Osteocyte (in vitro differentiated cells): ENCODE data around the gene HSPBP1. TPM values are rescaled to one million over a fixed set of nuclear protein-coding genes. Genes with fewer than 3 reads are reported as not detected.
A peak's percentile ranks its signal among the peaks of the same experiment; 100 is the strongest.
"Not testable (repeated sequence)": the region's sequence is repeated elsewhere in the genome, so short reads cannot be mapped to it uniquely, and the experiment has no call there.

Experiments used
- DNase-seq: peaks from one replicate; pipeline ENCODE4 v3.0.0; 2021; ENCODE audit warnings: mixed read lengths; ENCODE audit not compliant: unreplicated experiment; ENCODE audit errors: extremely low spot score
- H3K27ac Mint-ChIP-seq: one replicate; pipeline ENCODE4 v1.8.0; 2021; ENCODE audit warnings: mild to moderate bottlenecking, mixed read lengths; ENCODE audit not compliant: unreplicated experiment
- H3K27me3 Mint-ChIP-seq: one replicate; pipeline ENCODE4 v1.8.0; 2021; ENCODE audit warnings: mixed read lengths; ENCODE audit not compliant: unreplicated experiment
- H3K36me3 Mint-ChIP-seq: one replicate; pipeline ENCODE4 v1.8.0; 2021; ENCODE audit warnings: mixed read lengths; ENCODE audit not compliant: unreplicated experiment
- H3K4me1 Mint-ChIP-seq: one replicate; pipeline ENCODE4 v1.8.0; 2021; ENCODE audit warnings: mixed read lengths; ENCODE audit not compliant: unreplicated experiment
- H3K4me3 Mint-ChIP-seq: one replicate; pipeline ENCODE4 v1.8.0; 2021; ENCODE audit warnings: mild to moderate bottlenecking, moderate library complexity, mixed read lengths; ENCODE audit not compliant: unreplicated experiment
- H3K9me3 Mint-ChIP-seq: one replicate; pipeline ENCODE4 v1.8.0; 2021; ENCODE audit warnings: mixed read lengths; ENCODE audit not compliant: unreplicated experiment
- CTCF ChIP-seq: fragments of 200-600 bp; sonication (generic); IDR thresholded peaks from 2 replicates; pipeline ENCODE4 v1.5.0; 2021; ENCODE audit warnings: antibody characterized with exemption, mild to moderate bottlenecking, moderate library complexity
- long read RNA-seq: library from polyadenylated mRNA; unstranded; transcript quantifications from one replicate; pipeline ENCODE4 v2.0.0, GENCODE V29; 2021
- total RNA-seq: library from RNA; stranded (reverse); gene quantifications from 2 replicates; pipeline ENCODE4 v1.2.1, GENCODE V29; 2021

Gene HSPBP1
- total RNA-seq: 29.8 and 33.2 TPM in 2 replicates
- long read RNA-seq, partial matches to known transcripts: 0 of 3 reads
- long read RNA-seq, other reads (novel, unspliced or antisense): 0 of 3 reads

- no peaks in the 10 kb centered on the region for H3K9me3 Mint-ChIP-seq
- peak; percentile 98 for DNase-seq
- no peak for TF ChIP-seq CTCF
- H3K27me3 Mint-ChIP-seq: no peaks in the 10 kb centered on the region
- H3K27ac Mint-ChIP-seq: peak within 1 kb of the TSS; percentile 99
- H3K4me3 Mint-ChIP-seq: peak within 1 kb of the TSS; percentile 100
- H3K36me3 Mint-ChIP-seq: peaks cover 5% of the 10 kb centered on the region
- peaks cover 17% of the 10 kb centered on the region for H3K4me1 Mint-ChIP-seq
These were observed at the start of gene HSPBP1 for GRCh38 chr19:55279770-55280643. Gene HSPBP1 (minus strand): TSS chr19:55280110. CDS start chr19:55279608, 502 bp downstream.

- not testable (repeated sequence) for DNase-seq, H3K4me3 Mint-ChIP-seq, H3K36me3 Mint-ChIP-seq, H3K27ac Mint-ChIP-seq, H3K4me1 Mint-ChIP-seq, H3K27me3 Mint-ChIP-seq, H3K9me3 Mint-ChIP-seq
These were observed 48.9 kb upstream of the HSPBP1 start for GRCh38 chr19:55328774-55329318.

GRCh38 chr19:55325172-55325571, 45.3 kb upstream of the HSPBP1 start, which contains the start of gene TMEM150B:
Gene TMEM150B (minus strand): TSS chr19:55325341. CDS start chr19:55321036, 4,305 bp downstream.
- Mint-ChIP-seq H3K4me3 (no peak within 1 kb of the TSS), H3K27ac (no peak within 1 kb of the TSS), H3K9me3 (no peaks in the 10 kb centered on the region), H3K36me3 (no peaks in the 10 kb centered on the region), H3K27me3 (peaks cover 3% of the 10 kb centered on the region), H3K4me1 (peaks cover under 1% of the 10 kb centered on the region)
- TF ChIP-seq CTCF: no peak
- no peak for DNase-seq

- Mint-ChIP-seq H3K27me3 (peaks cover 7% of the 10 kb centered on the region), H3K27ac (no peak overlapping the region), H3K4me3 (no peak overlapping the region), H3K4me1 (peaks cover 5% of the 10 kb centered on the region), H3K9me3 (no peaks in the 10 kb centered on the region), H3K36me3 (no peaks in the 10 kb centered on the region)
- DNase-seq: no peak
- no peak for TF ChIP-seq CTCF
These were observed 44.8 kb upstream of the HSPBP1 start for GRCh38 chr19:55324662-55325061.

GRCh38 chr19:55322204-55322885, 42.4 kb upstream of the HSPBP1 start:
- no peak overlapping the region for H3K27ac Mint-ChIP-seq

More at GRCh38 chr19:55322204-55322885, 42.4 kb upstream of the HSPBP1 start:
- peaks cover 7% of the 10 kb centered on the region for H3K27me3 Mint-ChIP-seq
- DNase-seq: no peak
- H3K9me3 Mint-ChIP-seq: no peaks in the 10 kb centered on the region
- TF ChIP-seq CTCF: no peak
- H3K36me3 Mint-ChIP-seq: no peaks in the 10 kb centered on the region
- H3K4me1 Mint-ChIP-seq: peaks cover 6% of the 10 kb centered on the region
- H3K4me3 Mint-ChIP-seq: no peak overlapping the region
